Measurements from ENCODE around the gene EIF3A. TPM values are rescaled to one million over a fixed set of nuclear protein-coding genes. Genes with fewer than 3 reads are reported as not detected.
A peak's percentile ranks its signal among the peaks of the same experiment; 100 is the strongest.
"Not testable (repeated sequence)": the region's sequence is repeated elsewhere in the genome, so short reads cannot be mapped to it uniquely, and the experiment has no call there.

Gene EIF3A
- total RNA-seq, 1 experiment from 2014 or later, result 214 TPM

DNA sequence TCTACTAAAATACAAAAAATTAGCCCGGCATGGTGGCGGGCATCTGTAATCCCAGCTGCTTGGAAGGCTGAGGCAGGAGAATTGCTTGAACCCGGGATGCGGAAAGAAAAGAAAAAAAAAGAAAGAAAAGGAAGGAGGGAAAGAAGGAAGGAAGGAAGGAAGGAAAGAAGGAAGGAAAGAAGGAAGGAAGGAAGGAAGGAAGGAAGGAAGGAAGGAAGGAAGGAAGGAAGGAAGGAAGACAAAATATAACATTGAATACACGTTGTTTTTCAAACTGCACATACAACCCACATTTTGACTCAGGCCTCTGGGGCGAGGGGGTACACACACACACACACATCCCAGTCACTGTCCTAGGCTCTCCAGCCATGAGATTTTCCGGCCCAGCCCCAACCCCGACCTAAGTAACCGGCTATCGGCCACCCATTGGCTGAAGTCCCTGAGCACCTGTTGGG, 52.1 kb downstream of the EIF3A start:
- H3K27me3 ChIP-seq (ENCODE audit: control insufficient read depth, insufficient read depth, low read length); BruUV-seq (replicated peaks); ATAC-seq; in situ Hi-C loops (cut with HindIII; ENCODE audit: low pct_unique_long_range_greater_than_20kb, low sequenced_read_pairs); H3K36me3 ChIP-seq (ENCODE audit: control insufficient read depth, insufficient read depth, low read length); H3K9me3 ChIP-seq (ENCODE audit: control insufficient read depth, insufficient read depth, low read depth, low read length); DNase-seq (ENCODE audit: low read depth, low spot score); CTCF ChIA-PET: not testable (repeated sequence)
- POLR2A ChIA-PET, result interaction anchor here (0.7 kb wide), 1 partner anchor 291 kb away, joined by 3 read pairs; no protein-coding TSS in a partner anchor
- peak overlapping the region; percentile 43 to 61 for H3K4me3 ChIP-seq (ENCODE audit: low read depth in 2 of 2, low read length in 2 of 2)
- H3K27ac ChIP-seq (ENCODE audit: low read length), result peak overlapping the region; percentile 80
- intact Hi-C loops (cut with micrococcal nuclease; ENCODE audit: unreplicated experiment), result loop anchor here (5.0 kb wide), 2 partner anchors 286 to 461 kb away; no protein-coding TSS in a partner anchor
- peaks cover 50% of the 10 kb centered on the region for H3K4me1 ChIP-seq (ENCODE audit: control insufficient read depth, insufficient read depth, low read length)

DNA sequence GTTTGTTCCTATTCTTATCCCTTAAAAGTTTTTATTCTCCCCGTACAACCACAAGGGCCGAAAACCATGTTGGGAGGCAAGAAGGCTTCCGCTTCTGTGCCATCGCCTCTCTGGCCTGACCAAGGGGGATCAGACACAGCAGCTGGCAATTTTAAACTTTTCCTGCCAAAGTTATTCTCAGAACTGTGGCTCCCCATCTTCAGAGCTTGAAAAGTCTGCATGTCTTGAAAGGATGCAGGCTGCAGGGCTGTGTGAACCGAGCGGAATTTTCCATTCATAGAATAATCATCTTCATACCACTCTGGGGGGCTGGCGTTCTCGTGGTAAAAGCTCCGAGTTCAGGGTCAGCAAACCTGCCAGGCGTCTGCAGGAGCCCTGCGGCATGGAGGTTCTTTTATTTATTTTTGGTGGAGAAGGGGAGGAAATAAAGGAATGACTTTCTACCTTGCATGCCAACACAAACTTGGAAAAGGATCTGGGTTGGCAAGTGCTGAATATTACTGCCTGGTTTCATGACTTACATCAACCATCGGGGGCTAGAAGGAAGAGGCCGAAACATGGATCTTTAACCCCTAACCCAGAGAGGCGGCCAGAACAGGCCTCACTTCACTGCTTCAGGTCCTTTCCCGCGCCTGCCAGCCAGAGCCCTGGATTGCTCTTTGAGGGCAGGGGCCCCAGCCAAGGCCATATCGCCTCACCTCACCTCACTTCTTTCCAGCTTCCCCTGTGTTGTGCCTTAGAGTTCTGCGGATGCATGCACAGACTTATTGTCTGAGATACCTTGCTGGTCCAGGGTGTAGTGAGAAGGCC, 54.1 kb downstream of the EIF3A start:
- no peaks in the 10 kb centered on the region for H3K9me3 ChIP-seq (ENCODE audit: control insufficient read depth, insufficient read depth, low read depth, low read length)
- H3K27me3 ChIP-seq (ENCODE audit: control insufficient read depth, insufficient read depth, low read length), result no peaks in the 10 kb centered on the region
- DNase-seq (ENCODE audit: low read depth, low spot score) (no peak), ATAC-seq (no peak)
- POLR2A ChIA-PET, result no interaction called here
- in situ Hi-C loops (cut with HindIII; ENCODE audit: low pct_unique_long_range_greater_than_20kb, low sequenced_read_pairs), result no loop called here
- no peaks in the 10 kb centered on the region for H3K36me3 ChIP-seq (ENCODE audit: control insufficient read depth, insufficient read depth, low read length)
- H3K4me3 ChIP-seq (ENCODE audit: low read depth in 2 of 2, low read length in 2 of 2), result 0 out of 4 replicates have a peak overlapping the region, but pooled peaks of 1 of the 2 experiments have one; percentile 5
- H3K4me1 ChIP-seq (ENCODE audit: control insufficient read depth, insufficient read depth, low read length), result peaks cover 49% of the 10 kb centered on the region
- intact Hi-C loops (cut with micrococcal nuclease; ENCODE audit: unreplicated experiment), result loop anchor here (5.0 kb wide), 2 partner anchors 284 to 459 kb away; no protein-coding TSS in a partner anchor
- CTCF ChIA-PET, result no interaction called here
- no TSS peak for BruUV-seq (replicated peaks)
- peak overlapping the region; percentile 85 for H3K27ac ChIP-seq (ENCODE audit: low read length)
- TF ChIP-seq, protein P1, sequence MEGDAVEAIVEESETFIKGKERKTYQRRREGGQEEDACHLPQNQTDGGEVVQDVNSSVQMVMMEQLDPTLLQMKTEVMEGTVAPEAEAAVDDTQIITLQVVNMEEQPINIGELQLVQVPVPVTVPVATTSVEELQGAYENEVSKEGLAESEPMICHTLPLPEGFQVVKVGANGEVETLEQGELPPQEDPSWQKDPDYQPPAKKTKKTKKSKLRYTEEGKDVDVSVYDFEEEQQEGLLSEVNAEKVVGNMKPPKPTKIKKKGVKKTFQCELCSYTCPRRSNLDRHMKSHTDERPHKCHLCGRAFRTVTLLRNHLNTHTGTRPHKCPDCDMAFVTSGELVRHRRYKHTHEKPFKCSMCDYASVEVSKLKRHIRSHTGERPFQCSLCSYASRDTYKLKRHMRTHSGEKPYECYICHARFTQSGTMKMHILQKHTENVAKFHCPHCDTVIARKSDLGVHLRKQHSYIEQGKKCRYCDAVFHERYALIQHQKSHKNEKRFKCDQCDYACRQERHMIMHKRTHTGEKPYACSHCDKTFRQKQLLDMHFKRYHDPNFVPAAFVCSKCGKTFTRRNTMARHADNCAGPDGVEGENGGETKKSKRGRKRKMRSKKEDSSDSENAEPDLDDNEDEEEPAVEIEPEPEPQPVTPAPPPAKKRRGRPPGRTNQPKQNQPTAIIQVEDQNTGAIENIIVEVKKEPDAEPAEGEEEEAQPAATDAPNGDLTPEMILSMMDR (IDR thresholded peaks at IDR 0.05), result no peak
- peak; percentile 42; the same call in 1 of the 2 replicates for TF ChIP-seq POLR2AphosphoS5 (IDR thresholded peaks at IDR 0.05; ENCODE audit: low read depth, low read length)

DNA sequence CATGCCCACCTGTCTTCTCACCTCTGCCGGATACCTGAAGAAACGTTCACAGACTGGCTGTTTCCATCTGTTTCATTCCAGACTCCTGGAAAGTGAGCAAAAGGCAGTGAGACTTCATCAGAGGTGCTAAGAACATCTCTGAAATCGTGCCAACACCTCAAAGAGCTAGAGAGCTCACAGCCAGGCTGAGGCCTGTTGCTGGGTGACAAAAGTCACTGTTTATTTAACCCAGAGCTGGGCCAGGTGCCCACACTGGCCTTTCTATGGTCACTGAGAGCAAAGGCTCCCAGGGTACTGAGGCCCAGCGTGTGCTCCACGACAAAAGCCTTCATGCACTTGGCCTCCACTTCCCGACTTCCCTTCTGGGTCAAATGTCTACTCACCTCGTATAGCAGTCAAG, 54.8 kb downstream of the EIF3A start:
- CTCF ChIA-PET, result no interaction called here

More for the DNA sequence above, 54.8 kb downstream of the EIF3A start:
- peaks cover 49% of the 10 kb centered on the region for H3K4me1 ChIP-seq (ENCODE audit: control insufficient read depth, insufficient read depth, low read length)
- BruUV-seq (replicated peaks), result no TSS peak
- in situ Hi-C loops (cut with HindIII; ENCODE audit: low pct_unique_long_range_greater_than_20kb, low sequenced_read_pairs), result no loop called here
- peak overlapping the region in 1 of 2 experiments; percentile 1; a peak in 1 of 4 replicates for H3K4me3 ChIP-seq (ENCODE audit: low read depth in 2 of 2, low read length in 2 of 2)
- DNase-seq (ENCODE audit: low read depth, low spot score), result no peak
- peak; percentile 64; the same call in 1 of the 2 replicates for TF ChIP-seq TCF7L2 (IDR thresholded peaks at IDR 0.05; ENCODE audit: low read depth, low read length)
- TF ChIP-seq, protein P2, sequence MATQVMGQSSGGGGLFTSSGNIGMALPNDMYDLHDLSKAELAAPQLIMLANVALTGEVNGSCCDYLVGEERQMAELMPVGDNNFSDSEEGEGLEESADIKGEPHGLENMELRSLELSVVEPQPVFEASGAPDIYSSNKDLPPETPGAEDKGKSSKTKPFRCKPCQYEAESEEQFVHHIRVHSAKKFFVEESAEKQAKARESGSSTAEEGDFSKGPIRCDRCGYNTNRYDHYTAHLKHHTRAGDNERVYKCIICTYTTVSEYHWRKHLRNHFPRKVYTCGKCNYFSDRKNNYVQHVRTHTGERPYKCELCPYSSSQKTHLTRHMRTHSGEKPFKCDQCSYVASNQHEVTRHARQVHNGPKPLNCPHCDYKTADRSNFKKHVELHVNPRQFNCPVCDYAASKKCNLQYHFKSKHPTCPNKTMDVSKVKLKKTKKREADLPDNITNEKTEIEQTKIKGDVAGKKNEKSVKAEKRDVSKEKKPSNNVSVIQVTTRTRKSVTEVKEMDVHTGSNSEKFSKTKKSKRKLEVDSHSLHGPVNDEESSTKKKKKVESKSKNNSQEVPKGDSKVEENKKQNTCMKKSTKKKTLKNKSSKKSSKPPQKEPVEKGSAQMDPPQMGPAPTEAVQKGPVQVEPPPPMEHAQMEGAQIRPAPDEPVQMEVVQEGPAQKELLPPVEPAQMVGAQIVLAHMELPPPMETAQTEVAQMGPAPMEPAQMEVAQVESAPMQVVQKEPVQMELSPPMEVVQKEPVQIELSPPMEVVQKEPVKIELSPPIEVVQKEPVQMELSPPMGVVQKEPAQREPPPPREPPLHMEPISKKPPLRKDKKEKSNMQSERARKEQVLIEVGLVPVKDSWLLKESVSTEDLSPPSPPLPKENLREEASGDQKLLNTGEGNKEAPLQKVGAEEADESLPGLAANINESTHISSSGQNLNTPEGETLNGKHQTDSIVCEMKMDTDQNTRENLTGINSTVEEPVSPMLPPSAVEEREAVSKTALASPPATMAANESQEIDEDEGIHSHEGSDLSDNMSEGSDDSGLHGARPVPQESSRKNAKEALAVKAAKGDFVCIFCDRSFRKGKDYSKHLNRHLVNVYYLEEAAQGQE (IDR thresholded peaks at IDR 0.05; ENCODE audit: insufficient read depth in 1 of 2, low read depth in 2 of 2, low read length in 1 of 2), result no peak
- no peak for ATAC-seq
- no peaks in the 10 kb centered on the region for H3K27me3 ChIP-seq (ENCODE audit: control insufficient read depth, insufficient read depth, low read length)
- no peaks in the 10 kb centered on the region for H3K9me3 ChIP-seq (ENCODE audit: control insufficient read depth, insufficient read depth, low read depth, low read length)
- no peaks in the 10 kb centered on the region for H3K36me3 ChIP-seq (ENCODE audit: control insufficient read depth, insufficient read depth, low read length)
- POLR2A ChIA-PET, result no interaction called here
- intact Hi-C loops (cut with micrococcal nuclease; ENCODE audit: unreplicated experiment), result loop anchor here (5.0 kb wide), 2 partner anchors 283 to 458 kb away; no protein-coding TSS in a partner anchor
- H3K27ac ChIP-seq (ENCODE audit: low read length), result peak overlapping the region; percentile 85
